Endometrial microvascular endothelial cells (primary cell): Measurements from ENCODE around the gene CABP5. TPM values are rescaled to one million over a fixed set of nuclear protein-coding genes. Genes with fewer than 3 reads are reported as not detected.
"Not testable (repeated sequence)": the region's sequence is repeated elsewhere in the genome, so short reads cannot be mapped to it uniquely, and the experiment has no call there.

Experiments used
- in situ Hi-C: cut with HindIII; loops from 2 replicates; pipeline ENCODE4 v1.10.0; 2017; ENCODE audit warnings: low sequenced_read_pairs, low pct_unique_long_range_greater_than_20kb; ENCODE audit errors: inconsistent ontology term
- total RNA-seq: library from RNA; depleted of rRNA; stranded (reverse); fragments of >200 nt; gene quantifications from one replicate; pipeline ENCODE4 v1.2.3, GENCODE V29; 2015; ENCODE audit errors: inconsistent ontology term

Gene CABP5
- total RNA-seq: not detected

DNA sequence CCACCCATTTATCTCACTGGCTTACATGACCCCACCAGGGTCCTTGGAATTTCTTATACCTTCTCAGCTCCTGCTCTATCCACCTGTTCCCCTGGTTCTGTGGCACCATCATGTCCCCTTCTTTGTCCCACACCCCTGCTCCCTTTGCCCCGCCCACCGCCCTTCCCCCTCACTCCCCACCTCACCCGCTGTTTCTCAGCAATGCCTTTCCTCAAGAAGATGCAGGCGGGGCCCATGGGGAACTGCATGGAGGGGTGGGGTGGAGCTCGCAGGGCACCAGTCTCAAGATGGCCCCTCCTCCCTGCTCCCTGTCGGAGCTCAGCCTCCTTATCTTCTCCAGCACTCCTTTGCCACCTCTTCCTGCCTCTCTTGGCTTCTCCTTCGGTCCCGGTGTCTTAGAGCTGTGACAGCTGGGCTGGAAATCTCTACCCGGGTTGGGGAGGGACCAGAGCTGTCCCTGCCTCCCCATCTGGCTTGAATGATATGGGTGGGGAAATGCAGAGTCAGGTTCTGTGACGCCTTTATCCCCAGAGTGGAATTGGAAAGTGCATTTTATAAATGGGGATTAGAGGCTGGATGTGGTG lies at the start of gene CABP5:
Gene CABP5, minus strand, starts transcription at position 405 of the 584 bp plus-strand sequence. Its CDS starts 157 bp downstream, at position 248.
- in situ Hi-C loops: no loop called here

DNA sequence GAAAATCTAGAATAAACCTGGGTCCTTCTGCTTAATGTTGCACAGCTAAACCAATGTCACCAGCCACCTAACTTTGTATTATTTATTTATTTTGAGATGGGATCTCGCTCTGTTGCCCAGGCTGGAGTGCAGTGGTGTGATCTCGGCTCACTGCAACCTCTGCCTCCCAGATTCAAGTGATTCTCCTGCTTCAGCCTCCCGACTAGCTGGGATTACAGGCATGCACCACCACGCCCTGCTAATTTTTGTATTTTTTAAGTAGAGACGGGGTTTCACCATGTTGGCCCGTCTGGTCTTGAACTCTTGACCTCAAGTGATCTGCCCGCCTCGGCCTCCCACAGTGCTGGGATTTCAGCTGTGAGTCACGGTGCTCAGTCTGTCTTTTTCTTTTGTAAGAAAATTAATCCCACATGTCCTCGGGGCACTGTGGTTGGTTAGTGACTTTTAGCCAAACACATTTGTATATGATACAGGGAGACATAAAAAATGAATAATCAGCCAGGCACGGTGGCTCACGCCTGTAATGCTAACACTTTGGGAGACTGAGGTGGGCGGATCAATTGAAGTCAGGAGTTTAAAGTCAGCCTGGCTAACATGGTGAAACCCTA lies 47.3 kb upstream of the CABP5 start:
- in situ Hi-C loops: not testable (repeated sequence)

DNA sequence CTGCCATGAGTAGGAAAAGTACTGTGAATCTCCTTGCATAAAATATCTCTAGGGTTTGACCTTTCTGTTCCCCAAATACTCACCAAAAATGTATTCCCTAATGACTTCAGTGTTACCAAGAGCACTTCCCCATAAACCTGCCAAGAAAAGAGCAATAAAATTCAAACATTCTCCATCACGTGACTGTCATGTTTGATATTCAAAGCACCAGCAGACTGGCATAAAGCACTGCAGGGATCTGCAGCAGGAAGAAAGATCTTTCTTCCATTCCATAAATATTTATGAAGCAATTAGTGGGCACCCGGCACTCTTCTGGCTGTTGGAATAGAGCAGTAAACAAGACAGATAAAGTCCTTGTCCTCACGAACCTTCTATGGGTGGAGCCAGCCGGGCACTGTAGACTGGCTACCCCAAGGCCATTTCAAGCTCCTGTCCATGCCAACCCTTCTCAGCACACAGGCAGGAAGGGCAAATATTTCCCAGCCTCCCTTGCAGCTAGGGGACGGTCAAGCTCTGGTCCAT lies 46.5 kb upstream of the CABP5 start:
- in situ Hi-C loops: no loop called here

DNA sequence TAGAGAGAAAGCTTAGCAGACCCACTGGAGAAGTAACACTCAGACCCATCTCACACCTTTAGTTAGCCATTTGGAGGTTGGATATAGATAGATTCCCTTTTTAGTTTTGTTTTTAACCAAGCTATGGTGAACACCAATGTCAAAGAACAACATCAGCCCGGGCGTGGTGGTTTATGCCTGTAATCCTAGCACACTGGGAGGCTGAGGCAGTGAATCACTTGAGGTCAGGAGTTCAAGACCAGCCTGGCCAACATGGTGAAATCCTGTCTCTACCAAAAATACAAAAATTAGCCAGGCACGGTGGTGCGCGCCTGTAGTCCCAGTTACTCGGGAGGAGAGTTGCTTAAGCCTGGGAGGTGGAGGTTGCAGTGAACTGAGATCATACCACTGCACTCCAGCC lies 45.1 kb upstream of the CABP5 start:
- in situ Hi-C loops: not testable (repeated sequence)

DNA sequence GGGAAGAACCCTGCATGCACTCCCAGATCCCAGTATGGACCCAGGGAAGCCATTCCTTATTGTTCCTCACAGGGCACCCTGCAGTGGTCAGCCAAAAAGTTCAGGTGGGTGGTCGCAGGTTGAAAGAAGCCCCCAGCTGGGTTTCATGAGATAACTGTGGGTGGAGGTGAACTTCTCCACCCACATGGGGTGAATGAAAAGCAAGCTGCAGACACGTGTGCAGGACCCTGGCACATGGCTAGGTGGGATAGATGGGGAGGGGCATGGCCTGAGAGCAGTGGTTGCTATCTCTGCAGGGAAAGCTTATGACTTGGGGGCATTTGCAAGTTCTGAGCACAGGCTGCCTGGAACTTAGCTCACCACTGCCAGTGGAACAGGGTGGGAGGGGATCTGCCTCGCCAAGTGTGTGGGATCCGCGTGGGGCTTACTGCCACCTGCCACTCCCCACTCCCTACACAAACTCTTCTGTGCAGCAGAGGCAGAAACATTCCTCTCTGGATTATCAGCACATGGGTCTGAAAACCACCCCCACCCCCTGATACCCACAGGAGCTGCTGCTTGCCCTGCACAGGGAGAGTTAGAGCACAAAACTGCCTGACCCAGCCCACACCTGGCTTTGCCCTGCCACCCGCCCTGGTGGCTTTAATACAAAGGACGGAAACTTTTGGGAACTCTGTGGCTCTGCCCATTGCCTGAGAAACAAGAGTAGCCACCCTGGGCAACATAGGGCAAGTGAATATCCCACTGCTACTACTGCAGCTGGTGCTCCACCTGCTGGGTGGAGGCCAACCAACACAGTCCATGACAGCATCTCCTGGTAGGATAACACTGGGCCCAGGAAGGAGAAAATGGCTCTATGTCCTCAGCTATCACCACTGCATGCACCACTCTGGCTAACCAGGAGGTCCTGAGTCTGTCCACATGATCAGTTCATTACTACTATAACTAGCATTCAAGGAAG lies 42.3 kb upstream of the CABP5 start:
- in situ Hi-C loops: no loop called here

DNA sequence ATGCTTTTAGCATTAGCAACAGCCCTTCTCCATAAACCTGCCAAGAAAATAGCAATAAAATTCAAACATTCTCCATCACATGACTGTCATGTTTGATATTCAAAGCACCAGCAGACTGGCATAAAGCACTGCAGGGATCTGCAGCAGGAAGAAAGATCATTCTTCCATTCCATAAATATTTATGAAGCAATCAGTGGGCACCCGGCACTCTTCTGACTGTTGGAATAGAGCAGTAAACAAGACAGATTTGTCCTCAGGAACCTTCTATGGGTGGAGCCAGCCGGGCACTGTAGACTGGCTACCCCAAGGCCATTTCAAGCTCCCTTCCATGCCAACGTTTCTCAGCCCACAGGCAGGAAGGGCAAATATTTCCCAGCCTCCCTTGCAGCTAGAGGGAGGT lies 41.2 kb upstream of the CABP5 start:
- in situ Hi-C loops: no loop called here

DNA sequence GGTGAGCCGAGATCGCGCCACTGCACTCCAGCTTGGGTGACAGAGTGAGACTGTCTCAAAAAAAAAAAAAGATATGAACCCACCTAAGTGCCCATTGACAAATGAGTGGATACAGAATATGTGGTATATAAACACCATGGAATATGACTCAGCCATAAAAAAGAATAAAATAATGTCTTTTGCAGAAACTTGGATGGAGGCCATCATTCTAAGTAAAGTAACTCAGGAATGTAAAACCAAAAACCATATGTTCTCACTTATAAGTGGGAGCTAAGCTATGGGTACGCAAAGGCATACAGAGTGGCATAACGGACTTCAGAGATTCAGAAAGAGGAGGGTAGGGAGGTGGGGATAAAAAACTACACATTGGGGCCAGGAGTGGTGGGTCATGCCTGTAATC lies 37.2 kb upstream of the CABP5 start:
- in situ Hi-C loops: no loop called here

DNA sequence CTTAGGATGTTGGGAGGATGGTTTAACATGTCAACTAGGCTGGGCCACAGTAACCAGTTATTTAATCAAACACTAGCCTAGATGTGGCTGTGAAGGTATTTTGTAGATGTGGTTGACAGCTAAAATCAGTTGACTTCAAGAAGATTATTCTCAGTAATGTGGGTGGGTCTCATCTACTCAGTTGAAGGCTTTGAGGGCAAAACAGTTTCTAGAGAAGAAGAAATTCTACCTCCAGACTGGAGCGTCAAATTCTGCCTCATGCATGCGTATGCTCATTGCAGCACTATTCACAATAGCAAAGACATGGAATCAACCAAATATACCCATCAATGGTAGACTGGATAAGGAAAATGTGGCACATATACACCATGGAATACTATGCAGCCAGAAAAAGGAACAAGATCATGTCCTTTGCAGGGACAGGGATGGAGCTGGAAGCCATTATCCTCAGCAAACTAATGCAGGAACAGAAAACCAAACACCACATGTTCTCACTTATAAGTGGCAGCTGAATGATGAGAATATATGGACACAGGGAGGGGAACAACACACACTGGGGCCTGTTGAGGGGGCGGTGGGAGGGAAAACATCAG lies 26.4 kb upstream of the CABP5 start:
- in situ Hi-C loops: not testable (repeated sequence)

DNA sequence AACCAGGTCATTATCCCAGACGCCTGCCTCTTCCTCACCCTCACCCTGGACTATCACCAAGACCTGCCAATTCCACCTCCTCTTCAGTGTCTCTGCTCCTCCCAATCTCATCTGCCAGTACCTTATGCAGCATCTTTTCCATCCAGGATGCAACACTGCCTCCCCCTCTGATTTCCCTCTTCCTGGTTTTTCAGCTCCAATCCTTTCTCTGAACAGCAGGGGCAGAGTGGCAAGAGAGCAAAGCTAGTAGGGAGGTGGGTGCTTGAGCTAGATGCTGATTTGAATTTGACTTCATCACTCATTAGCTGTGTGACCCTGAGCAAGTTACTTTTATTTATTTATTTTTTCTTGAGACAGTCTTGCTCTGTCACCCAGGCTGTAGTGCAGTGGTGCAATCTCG lies 25.6 kb upstream of the CABP5 start:
- in situ Hi-C loops: no loop called here

DNA sequence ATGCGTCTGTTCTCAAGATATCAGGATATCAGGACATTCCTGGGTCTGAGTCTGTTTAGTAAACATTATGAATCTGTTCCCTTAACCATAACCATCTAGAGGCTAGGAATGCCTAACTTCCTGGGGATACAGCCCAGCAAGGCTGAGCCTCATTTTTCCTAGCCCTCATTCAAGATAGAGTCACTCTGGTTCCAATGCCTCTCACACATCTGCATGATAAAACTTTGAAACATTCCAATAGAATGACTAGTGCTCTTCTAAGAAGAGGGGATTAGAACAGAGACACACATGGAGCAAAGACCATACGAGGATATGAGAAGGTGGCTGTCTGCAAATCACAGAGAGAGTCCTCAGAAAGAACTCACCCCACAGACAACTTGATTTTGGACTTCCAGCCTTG lies 20.6 kb upstream of the CABP5 start:
- in situ Hi-C loops: no loop called here

DNA sequence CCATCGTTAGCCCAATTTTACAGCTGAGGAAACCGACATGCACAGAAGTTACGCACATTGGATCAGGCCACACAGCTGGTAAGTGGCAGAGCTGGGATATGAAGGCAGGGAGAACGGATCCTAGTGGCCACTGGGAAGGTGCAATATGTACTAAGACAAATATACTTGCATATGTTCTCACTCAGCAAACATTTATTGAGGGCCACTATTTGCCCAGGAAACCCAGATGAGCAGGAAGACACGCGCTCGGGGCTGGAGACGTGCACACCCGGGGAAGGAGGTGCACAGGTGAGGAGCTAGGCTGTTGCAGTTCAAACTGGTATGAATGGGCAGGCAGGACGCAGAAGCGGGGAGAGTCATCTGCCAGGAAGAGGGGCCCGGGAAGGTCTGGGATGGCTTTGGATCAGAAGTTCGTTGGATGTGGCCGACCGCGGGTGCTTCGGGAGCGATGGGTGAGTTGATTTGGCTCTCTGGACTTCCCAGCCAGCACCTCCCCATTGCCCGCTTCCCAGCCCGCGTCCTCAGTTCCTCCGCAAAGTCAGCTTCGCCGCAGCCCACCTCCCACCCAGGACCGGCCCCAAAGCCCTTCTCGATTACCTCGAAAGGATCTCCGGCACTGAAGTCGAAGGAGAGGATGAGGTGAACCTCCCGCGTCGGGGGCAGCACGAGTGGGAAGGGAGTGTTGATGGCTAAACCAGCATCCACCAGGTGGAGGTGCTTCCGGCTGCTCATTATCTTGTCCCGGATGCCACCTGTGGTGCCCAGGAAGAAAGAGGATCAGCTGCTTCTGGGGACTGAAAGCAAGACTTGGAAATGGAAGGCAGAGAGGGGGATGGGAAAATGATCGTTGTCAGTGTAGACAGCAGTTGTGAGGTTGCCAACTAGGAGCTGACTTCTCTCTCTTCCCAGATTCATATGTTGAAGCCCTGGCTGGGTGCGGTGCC lies 17.8 kb upstream of the CABP5 start:
- in situ Hi-C loops: no loop called here

DNA sequence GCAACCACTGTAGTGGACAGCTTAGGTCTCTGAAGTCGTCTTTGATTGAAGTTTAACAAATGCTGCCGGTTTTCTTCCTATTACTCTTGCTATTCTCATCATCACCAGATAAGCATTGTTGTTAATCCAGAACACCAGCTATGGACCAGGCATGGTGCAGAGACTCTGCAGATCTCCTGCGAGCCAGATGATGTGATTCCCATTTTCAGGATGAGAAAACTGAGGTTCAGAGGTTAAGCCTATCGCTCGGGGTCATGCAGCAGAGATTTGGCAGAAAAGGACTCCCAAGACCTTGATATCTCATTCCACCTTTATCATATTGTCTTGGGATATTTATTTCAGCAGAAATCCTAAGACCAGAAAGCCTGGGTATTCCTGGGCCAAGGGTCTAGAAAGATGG lies 16.5 kb upstream of the CABP5 start:
- in situ Hi-C loops: no loop called here

DNA sequence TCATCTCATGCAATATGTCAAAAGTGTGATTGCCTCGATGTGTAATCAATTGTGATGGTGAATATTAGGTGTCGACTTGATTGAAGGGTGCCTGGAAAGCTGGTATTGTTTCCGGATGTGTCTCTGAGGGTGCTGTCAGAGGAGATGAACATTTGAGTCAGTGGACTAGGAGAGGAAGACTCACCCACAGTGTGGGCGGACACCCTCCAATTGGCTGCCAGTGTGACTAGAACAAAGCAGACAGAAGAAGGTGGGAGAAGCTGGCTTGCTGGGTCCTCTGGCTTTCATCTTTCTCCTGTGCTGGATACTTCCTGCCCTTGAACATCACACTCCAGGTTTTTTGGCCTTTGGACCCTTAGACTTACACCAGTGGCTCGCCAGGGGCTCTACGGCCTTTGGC lies 15.5 kb upstream of the CABP5 start:
- in situ Hi-C loops: no loop called here

DNA sequence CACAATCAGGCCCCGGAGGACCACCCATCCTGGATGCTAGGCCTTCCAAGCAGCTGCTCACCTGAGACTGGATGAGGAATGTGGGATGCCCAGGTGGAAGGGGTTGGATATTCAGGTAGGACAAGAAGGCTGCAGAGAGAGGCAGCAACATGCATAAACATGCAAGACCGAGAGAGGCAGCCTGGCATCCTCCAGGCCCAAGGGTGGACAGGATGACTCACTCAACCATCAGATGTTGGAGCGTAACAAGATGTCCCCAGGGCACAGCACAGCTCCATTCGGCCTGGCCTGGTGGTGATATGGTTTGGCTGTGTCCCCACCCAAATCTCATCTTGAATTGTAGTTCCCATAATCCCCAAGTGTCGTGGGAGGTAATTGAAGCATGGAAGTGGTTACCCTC lies 10.0 kb upstream of the CABP5 start:
- in situ Hi-C loops: no loop called here

DNA sequence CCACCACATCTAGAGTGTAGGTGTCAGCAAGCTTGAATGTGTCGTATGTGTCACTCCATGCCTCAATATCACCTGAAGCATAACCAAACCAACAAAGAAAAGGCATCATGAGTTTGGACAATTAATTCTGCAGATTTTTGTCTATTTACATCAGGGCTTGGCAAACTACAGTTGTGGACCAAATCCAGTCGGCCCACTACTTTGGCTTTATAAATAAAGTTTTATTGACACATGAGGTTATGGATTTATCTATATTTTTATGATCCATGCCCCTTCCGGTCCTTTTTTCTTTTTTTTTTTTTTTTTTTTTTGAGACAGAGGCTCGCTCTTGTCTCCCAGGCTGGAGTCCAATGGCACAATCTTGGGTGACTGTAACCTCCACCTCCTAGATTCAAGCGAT lies 9.2 kb upstream of the CABP5 start:
- in situ Hi-C loops: no loop called here

DNA sequence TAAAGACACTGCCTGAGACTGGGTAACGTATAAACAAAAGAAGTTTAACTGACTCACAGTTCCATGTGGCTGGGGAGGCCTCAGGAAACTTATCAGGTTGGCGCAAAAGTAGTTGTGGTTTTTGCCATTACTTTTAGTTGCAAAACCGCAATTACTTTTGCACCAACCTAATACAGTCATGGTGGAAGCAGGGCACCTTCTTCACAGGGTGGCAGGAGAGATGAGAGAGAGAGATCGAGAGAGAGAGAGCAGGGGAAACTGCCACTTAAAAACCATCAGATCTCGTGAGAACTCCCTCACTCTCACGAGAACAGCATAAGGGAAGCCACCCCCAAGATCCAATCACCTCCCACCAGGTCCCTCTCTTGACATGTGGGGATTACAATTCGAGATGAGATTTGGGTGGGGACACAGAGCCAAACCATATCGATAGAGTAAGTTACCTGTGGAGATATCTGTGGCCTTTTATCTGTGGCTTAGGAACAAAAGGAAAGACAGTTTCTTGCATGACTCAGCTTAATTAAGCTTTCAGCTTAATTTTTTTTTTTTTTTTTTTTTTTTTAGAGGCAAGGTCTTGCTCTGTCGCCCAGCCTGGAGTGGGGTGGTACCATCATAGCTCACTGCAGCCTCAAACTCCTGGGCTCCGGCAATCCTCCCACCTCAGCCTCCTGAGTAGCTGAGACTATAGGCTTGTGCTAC lies 7.6 kb upstream of the CABP5 start:
- in situ Hi-C loops: no loop called here

DNA sequence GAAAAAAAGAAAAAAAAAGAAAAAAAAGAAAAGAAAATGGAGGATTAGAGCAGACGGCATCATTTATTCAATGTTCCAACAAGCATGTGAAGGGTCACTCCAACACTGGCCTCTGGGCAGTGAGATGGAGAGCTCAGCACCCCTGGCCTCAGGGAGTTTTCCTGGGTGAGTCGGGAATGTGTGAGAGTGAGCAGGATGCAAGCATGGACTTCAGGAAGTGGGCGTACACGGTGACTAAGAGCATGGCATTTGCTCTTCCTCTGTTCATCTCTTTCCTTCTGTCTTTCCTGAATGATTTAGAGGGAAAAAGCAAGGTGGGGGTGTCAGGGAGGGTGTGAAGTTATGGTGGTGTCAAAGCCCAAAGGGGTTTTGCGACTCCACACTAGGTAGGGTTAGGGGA lies 682 bp upstream of the CABP5 start:
- in situ Hi-C loops: no loop called here
